ENCODE results near the gene CDC27.
"Not testable (repeated sequence)": the region's sequence is repeated elsewhere in the genome, so short reads cannot be mapped to it uniquely, and the experiment has no call there.

- TF ChIP-seq, protein P1, sequence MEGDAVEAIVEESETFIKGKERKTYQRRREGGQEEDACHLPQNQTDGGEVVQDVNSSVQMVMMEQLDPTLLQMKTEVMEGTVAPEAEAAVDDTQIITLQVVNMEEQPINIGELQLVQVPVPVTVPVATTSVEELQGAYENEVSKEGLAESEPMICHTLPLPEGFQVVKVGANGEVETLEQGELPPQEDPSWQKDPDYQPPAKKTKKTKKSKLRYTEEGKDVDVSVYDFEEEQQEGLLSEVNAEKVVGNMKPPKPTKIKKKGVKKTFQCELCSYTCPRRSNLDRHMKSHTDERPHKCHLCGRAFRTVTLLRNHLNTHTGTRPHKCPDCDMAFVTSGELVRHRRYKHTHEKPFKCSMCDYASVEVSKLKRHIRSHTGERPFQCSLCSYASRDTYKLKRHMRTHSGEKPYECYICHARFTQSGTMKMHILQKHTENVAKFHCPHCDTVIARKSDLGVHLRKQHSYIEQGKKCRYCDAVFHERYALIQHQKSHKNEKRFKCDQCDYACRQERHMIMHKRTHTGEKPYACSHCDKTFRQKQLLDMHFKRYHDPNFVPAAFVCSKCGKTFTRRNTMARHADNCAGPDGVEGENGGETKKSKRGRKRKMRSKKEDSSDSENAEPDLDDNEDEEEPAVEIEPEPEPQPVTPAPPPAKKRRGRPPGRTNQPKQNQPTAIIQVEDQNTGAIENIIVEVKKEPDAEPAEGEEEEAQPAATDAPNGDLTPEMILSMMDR (IDR thresholded peaks at IDR 0.05; ENCODE audit: extremely low read depth in 1 of 2, insufficient read depth in 1 of 2, low read depth in 1 of 2, low read length in 2 of 2) = not testable (repeated sequence)
- TF ChIP-seq JUN (IDR thresholded peaks at IDR 0.05; ENCODE audit: borderline replicate concordance, insufficient read depth, insufficient read length, low read depth) = peak; percentile 48
- TF ChIP-seq EZH2 (IDR thresholded peaks at IDR 0.05; ENCODE audit: borderline replicate concordance, low read depth, low read length, severe bottlenecking); POLR2AphosphoS5 (IDR thresholded peaks at IDR 0.05; ENCODE audit: insufficient read depth, low read depth, low read length): not testable (repeated sequence)
Measured at GRCh38 chr17:47070266-47070665, 118.8 kb downstream of the CDC27 start.
